Esophagus mucosa (tissue), 1 donor: ENCODE measurements around the gene MUC5AC. TPM values are rescaled to one million over a fixed set of nuclear protein-coding genes. Genes with fewer than 3 reads are reported as not detected.
A peak's percentile ranks its signal among the peaks of the same experiment; 100 is the strongest.
"Not testable (repeated sequence)": the region's sequence is repeated elsewhere in the genome, so short reads cannot be mapped to it uniquely, and the experiment has no call there.

Experiments used
- ATAC-seq: fragments of 200-7000 bp; cut with Tn5 transposase; one replicate; pipeline ENCODE4 v1.9.1; 2020
- total RNA-seq: library from RNA; stranded (reverse); gene quantifications from one replicate; pipeline ENCODE4 v1.2.4, GENCODE V29; 2023
- donor health status: DM: yes; HTN: yes; CAD: no.

The MUC5AC gene
- not detected for total RNA-seq

GRCh38 chr11:1157645-1158591, at the start of gene MUC5AC:
TSS of gene MUC5AC (plus strand) at chr11:1157953. CDS start at chr11:1158000, 47 bp downstream.
- no peak for ATAC-seq

DNA sequence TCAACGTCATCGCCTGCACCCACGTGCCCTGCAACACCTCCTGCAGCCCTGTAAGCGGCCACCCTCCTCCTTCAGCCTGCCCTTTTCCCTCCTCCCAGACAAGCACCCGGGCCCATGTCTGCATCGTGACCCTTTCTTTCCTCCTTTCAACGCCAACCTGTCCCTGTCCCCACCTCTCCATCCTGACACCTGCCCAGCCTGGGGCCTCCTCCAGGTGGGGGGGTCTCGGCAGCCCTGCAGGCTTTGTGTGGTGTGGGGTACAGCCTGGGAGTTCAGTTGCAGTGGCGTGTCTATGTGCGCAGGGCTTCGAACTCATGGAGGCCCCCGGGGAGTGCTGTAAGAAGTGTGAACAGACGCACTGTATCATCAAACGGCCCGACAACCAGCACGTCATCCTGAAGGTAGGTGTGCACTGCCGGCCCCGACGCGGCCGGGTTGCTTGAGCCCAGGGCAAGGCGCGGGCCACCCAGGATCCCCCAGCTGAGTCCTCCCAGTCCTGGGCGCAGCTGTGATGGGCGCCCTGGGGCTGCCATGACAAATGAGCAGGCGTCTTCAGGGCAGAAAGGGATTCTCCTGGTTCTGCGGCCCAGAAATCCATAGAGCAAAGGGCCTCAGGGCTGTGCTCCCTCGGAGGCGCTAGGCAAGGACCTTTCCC, 49.4 kb upstream of the MUC5AC start:
- ATAC-seq, result no peak

DNA sequence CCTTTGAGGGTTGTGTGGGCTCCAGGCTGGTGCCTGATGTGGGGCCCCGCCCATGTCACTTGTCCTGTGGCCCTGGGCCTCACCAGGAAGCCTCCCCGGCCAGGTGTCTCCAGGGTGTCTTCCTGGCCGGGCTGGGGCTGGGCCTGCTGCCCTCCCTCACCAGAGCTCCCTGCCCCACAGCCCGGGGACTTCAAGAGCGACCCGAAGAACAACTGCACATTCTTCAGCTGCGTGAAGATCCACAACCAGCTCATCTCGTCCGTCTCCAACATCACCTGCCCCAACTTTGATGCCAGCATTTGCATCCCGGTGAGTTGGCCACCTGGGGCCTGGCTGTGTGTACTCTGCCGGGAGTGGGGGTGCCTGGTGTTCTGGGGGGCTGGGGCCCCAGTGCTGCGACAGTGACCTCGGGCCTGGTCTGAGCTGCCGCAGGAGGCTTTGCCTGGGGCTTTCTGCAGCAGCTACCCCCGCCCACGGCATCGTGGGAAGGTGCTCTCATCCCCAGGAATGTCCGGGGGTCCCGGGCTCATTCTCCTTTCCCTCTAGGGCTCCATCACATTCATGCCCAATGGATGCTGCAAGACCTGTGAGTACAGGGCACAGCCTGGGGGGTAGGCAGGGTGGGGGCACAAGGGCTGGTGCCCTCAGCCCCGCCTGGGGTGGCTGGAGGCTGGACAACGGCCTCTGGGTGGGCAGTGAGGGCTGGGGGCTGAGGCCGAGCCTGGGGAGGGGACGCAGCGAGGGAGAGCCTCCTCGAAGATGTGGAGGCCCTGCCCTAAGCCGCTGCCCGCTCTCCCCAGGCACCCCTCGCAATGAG, 48.4 kb upstream of the MUC5AC start:
- no peak for ATAC-seq

DNA sequence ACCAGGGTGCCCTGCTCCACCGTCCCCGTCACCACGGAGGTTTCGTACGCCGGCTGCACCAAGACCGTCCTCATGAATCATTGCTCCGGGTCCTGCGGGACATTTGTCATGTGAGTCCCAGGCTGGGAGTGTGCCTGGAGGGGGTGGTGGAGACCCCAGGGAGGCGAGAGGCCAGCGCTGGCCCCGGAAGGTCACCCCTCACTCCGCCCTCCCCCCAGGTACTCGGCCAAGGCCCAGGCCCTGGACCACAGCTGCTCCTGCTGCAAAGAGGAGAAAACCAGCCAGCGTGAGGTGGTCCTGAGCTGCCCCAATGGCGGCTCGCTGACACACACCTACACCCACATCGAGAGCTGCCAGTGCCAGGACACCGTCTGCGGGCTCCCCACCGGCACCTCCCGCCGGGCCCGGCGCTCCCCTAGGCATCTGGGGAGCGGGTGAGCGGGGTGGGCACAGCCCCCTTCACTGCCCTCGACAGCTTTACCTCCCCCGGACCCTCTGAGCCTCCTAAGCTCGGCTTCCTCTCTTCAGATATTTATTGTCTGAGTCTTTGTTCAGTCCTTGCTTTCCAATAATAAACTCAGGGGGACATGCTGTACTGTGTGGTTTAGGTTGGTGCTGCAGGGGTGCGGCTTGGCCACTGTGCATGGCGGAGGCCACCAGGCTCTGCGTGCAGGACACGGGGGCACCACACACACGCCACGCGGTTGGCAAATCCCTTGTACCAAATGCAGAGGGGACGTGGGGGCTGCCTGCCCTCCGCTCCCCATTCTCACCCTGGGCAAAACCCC, 47.6 kb upstream of the MUC5AC start:
- no peak for ATAC-seq

DNA sequence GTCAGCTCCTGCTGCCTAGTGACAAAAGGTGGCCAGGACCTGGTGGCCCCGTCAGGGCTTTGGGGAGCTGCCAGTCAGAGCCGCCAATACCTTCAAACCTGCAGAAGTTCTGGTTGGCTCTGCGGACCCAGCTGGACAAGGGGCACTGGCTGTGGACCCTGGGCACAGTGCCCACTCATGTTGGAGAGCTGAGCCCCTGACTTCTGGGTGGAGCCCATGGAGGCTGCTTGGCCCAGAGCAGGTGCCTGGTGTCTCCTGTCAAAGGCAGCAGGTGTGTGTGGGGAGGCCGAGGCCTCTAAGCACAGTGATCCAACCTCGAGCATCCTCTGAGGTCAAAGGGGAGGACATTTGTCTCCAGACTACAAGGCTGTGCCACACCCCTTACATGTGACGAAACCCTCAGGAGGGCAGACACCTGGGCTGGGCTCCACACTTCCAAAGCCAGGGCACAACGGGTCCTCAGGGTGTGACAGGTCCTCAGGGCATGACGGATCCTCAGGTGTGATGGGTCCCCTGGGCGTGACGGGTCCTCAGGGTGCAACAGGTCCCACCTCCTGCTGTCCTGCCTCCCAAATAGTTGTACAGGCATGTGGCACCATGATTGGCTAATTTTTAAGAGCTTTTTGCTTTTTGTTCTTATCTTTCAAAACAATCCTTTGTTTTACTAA, 46.1 kb upstream of the MUC5AC start:
- ATAC-seq, result no peak

- ATAC-seq, result no peak
Observed at GRCh38 chr11:1112351-1113191, 45.2 kb upstream of the MUC5AC start.

DNA sequence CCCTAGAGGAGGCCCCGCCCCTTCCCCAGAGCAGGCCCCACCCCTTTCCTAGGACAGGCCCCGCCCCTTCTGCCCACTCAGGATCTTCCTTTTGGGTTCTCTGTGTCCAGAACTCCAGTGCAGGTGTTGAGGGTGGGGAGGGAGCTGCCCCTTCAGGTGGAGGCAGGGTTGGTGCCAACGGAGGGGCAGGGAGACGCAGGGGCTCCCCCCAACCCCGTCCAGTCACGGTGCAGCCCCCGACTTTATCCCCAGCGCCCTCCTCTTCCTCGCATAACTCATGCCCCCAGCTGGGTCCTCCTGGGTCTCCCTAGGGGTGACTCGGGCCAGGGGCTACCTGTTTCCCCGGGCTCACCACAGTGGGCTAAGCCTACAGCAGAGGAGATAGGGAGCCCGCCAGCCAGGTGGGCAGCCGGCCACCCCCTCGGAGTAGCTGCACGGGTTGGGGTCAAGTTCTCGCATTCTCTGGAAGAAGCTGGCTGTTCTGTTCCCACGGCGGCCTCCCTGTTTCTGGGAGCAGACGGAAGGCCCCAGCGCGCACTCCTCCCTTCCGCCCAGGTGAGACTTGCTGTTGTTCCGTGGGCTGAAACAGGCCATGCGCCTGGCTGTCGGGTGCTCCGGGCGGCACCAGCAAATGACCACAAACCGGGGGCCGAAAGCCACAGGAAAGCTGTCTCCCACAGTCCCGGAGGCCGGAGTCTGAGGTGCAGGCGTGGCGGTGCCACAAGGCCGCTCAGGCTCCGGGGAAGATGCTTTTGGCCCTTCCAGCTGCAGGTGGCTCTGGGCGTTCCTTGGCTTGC, 44.1 kb upstream of the MUC5AC start:
- no peak for ATAC-seq

DNA sequence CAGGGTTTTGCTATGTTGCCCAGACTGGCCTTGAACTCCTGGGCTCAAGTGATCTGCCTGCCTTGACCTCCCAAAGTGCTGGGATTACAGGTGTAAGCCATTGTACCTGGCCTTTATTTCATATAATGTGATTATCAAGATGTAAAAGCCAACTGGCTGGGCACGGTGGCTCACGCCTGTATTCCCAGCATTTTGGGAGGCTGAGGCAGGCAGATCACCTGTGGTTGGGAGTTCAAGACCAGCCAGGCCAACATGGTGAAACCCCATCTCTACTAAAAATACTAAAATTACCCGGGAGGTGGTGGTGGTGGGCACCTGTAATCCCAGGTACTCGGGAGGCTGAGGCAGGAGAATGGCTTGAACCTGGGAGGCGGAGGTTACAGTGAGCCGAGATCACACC, 42.5 kb upstream of the MUC5AC start:
- ATAC-seq, result not testable (repeated sequence)

- ATAC-seq, result no peak
Observed at GRCh38 chr11:1116104-1116503, 41.6 kb upstream of the MUC5AC start.

DNA sequence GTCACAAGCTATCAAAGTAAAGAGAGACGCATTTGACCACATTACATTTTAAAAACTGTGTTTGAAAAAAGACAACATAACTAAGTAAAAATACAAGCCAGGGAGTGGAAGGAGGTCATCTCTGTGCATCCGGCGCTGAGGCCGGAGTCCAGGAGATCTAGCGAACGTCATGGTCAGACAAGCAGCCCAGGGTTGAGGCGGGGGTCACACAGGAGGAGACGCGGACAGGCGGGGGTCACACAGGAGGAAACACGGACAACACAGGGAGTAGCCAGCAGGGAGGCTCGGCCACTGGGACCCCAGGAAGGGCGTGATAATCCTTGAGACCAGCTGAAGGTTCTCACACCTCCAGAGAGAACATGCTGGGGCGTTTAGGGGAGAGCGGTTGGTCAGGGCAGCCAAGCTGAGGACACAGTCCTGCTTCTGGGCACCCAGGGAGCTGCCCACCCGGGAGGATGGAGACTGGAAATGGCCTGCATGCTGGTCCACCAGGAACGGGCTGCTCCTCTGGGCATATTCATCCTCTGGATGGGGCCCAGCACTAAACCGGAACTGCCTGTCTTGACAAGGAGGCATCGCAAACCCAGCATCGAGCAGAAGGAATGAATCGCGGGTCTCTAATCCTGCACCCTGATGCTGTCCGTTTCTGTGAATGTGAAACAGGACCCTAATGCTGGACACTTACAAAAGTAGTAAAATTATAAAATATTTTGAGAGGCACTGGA, 40.9 kb upstream of the MUC5AC start:
- ATAC-seq, result no peak

DNA sequence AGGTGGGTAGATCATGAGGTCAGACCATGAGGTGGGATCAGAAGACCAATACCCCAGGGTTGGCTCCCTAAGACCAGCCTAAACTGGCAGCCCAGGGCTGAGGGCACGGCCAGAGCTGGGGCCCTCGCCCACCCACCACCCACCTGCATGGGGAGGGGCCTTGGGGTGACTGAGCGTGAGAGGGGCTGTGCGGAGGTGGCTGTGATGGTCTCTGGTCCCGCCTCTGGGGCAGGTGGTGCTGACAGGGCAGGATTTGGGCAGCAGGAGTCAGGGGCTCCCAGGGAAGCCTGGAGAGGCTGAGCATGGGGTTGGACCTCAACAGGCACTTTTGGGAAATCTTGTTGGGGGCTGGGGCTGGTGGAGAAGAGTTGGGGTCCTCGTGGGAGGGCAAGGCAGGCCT, 39.8 kb upstream of the MUC5AC start:
- ATAC-seq, result no peak

GRCh38 chr11:1118755-1119603, 38.8 kb upstream of the MUC5AC start:
- no peak for ATAC-seq

GRCh38 chr11:1119604-1120146, 38.1 kb upstream of the MUC5AC start:
- no peak for ATAC-seq

- ATAC-seq, result peak; percentile 13
Observed at GRCh38 chr11:1120532-1121330, 37.0 kb upstream of the MUC5AC start.

DNA sequence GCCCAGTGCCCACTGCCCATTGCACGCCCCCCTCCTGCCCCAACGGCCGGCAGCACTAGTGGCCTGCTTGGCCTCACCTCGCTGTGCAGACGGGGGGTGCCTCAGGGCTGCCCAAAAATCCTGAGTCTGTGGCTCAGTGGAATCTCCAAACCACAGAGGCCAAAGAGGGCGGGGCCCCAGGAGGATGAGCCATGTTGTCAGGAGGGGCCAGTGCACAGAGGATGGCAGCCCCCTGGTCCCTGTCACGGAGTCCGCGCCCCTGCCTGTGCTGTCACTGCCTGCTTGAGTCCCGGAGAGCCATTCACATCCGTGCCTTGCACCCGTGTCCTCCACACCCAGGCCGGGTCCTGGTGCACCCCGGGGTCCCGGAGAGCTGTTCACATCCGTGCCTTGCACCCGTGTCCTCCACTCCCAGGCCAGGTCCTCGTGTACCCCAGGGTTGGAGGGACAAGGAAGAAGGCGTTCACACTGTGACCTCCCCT, 36.4 kb upstream of the MUC5AC start:
- peak; percentile 5 for ATAC-seq

- no peak for ATAC-seq
Observed at GRCh38 chr11:1121813-1122663, 35.7 kb upstream of the MUC5AC start.
